Rectal smooth muscle tissue (tissue), 1 donor: ENCODE measurements around the gene RAB37.

Experiments
- H3K27ac ChIP-seq: one replicate; pipeline ENCODE4 v1.7.0; 2013; ENCODE audit warnings: low read depth, low read length, inconsistent platforms
- H3K27me3 ChIP-seq: one replicate; pipeline ENCODE4 v1.7.0; 2013; ENCODE audit warnings: low read length; ENCODE audit not compliant: control insufficient read depth, insufficient read depth
- H3K36me3 ChIP-seq: one replicate; pipeline ENCODE4 v1.7.0; 2013; ENCODE audit warnings: low read length; ENCODE audit not compliant: control insufficient read depth, insufficient read depth
- H3K4me1 ChIP-seq: one replicate; pipeline ENCODE4 v1.7.0; 2013; ENCODE audit warnings: low read length; ENCODE audit not compliant: control insufficient read depth, insufficient read depth
- H3K4me3 ChIP-seq: one replicate; pipeline ENCODE4 v1.7.0; 2013; ENCODE audit warnings: low read length
- H3K9ac ChIP-seq: one replicate; pipeline ENCODE4 v1.7.0; 2013; ENCODE audit warnings: low read length

Gene RAB37

GRCh38 chr17:74749279-74750038 lies 12.4 kb downstream of the RAB37 start:
- Histone ChIP-seq H3K9ac (peak overlapping the region; percentile 66), H3K36me3 (no peaks in the 10 kb centered on the region), H3K4me3 (peak overlapping the region; percentile 89), H3K27me3 (no peaks in the 10 kb centered on the region), H3K27ac (no peak overlapping the region), H3K4me1 (no peaks in the 10 kb centered on the region)

- no peaks in the 10 kb centered on the region for H3K27me3 ChIP-seq
- H3K27ac ChIP-seq = no peak overlapping the region
- no peaks in the 10 kb centered on the region for H3K4me1 ChIP-seq
- peak overlapping the region; percentile 89 for H3K4me3 ChIP-seq
- H3K9ac ChIP-seq = no peak overlapping the region
- H3K36me3 ChIP-seq = no peaks in the 10 kb centered on the region
These were observed 12.9 kb downstream of the RAB37 start for GRCh38 chr17:74750039-74750326.

GRCh38 chr17:74750327-74751069 lies 13.4 kb downstream of the RAB37 start:
- H3K4me3 ChIP-seq = peak overlapping the region; percentile 89
- no peak overlapping the region for H3K9ac ChIP-seq
- H3K27me3 ChIP-seq = no peaks in the 10 kb centered on the region
- H3K4me1 ChIP-seq = no peaks in the 10 kb centered on the region
- no peak overlapping the region for H3K27ac ChIP-seq
- H3K36me3 ChIP-seq = no peaks in the 10 kb centered on the region

GRCh38 chr17:74752415-74752814 lies 15.4 kb downstream of the RAB37 start:
- Histone ChIP-seq H3K36me3 (no peaks in the 10 kb centered on the region), H3K27ac (no peak overlapping the region), H3K9ac (no peak overlapping the region), H3K27me3 (no peaks in the 10 kb centered on the region), H3K4me3 (peak overlapping the region; percentile 33), H3K4me1 (no peaks in the 10 kb centered on the region)

GRCh38 chr17:74752822-74753401 lies 15.9 kb downstream of the RAB37 start:
- H3K27ac ChIP-seq = no peak overlapping the region

GRCh38 chr17:74754832-74755231 lies 17.8 kb downstream of the RAB37 start:
- Histone ChIP-seq H3K36me3 (no peaks in the 10 kb centered on the region), H3K9ac (no peak overlapping the region), H3K27ac (no peak overlapping the region), H3K27me3 (no peaks in the 10 kb centered on the region), H3K4me3 (no peak overlapping the region), H3K4me1 (no peaks in the 10 kb centered on the region)

More at GRCh38 chr17:74752822-74753401, 15.9 kb downstream of the RAB37 start:
- no peaks in the 10 kb centered on the region for H3K27me3 ChIP-seq
- H3K4me1 ChIP-seq = no peaks in the 10 kb centered on the region
- no peak overlapping the region for H3K4me3 ChIP-seq
- no peak overlapping the region for H3K9ac ChIP-seq
- H3K36me3 ChIP-seq = no peaks in the 10 kb centered on the region

GRCh38 chr17:74755533-74755932 lies 18.5 kb downstream of the RAB37 start:
- H3K9ac ChIP-seq = no peak overlapping the region
- no peaks in the 10 kb centered on the region for H3K4me1 ChIP-seq
- no peak overlapping the region for H3K4me3 ChIP-seq
- no peak overlapping the region for H3K27ac ChIP-seq
- no peaks in the 10 kb centered on the region for H3K36me3 ChIP-seq
- no peaks in the 10 kb centered on the region for H3K27me3 ChIP-seq

- H3K27ac ChIP-seq = no peak overlapping the region
- H3K9ac ChIP-seq = no peak overlapping the region
- H3K27me3 ChIP-seq = no peaks in the 10 kb centered on the region
- H3K4me3 ChIP-seq = no peak overlapping the region
- H3K4me1 ChIP-seq = no peaks in the 10 kb centered on the region
- no peaks in the 10 kb centered on the region for H3K36me3 ChIP-seq
These were observed 19.8 kb downstream of the RAB37 start for GRCh38 chr17:74756891-74757290.

GRCh38 chr17:74757502-74757901 lies 20.4 kb downstream of the RAB37 start:
- Histone ChIP-seq H3K27ac (no peak overlapping the region), H3K4me1 (no peaks in the 10 kb centered on the region), H3K27me3 (no peaks in the 10 kb centered on the region), H3K4me3 (no peak overlapping the region), H3K9ac (no peak overlapping the region), H3K36me3 (no peaks in the 10 kb centered on the region)

GRCh38 chr17:74757931-74758847 lies 21.1 kb downstream of the RAB37 start:
- Histone ChIP-seq H3K36me3 (no peaks in the 10 kb centered on the region), H3K4me3 (peak overlapping the region; percentile 21), H3K27me3 (no peaks in the 10 kb centered on the region), H3K27ac (no peak overlapping the region), H3K4me1 (no peaks in the 10 kb centered on the region), H3K9ac (no peak overlapping the region)

- H3K27me3 ChIP-seq = no peaks in the 10 kb centered on the region
- H3K9ac ChIP-seq = no peak overlapping the region
- H3K4me1 ChIP-seq = no peaks in the 10 kb centered on the region
- H3K36me3 ChIP-seq = no peaks in the 10 kb centered on the region
- H3K27ac ChIP-seq = no peak overlapping the region
- H3K4me3 ChIP-seq = peak overlapping the region; percentile 21
These were observed 21.8 kb downstream of the RAB37 start for GRCh38 chr17:74758848-74759168.

- no peaks in the 10 kb centered on the region for H3K27me3 ChIP-seq
- no peak overlapping the region for H3K9ac ChIP-seq
- no peaks in the 10 kb centered on the region for H3K4me1 ChIP-seq
- no peak overlapping the region for H3K27ac ChIP-seq
- H3K36me3 ChIP-seq = no peaks in the 10 kb centered on the region
- H3K4me3 ChIP-seq = no peak overlapping the region
These were observed 22.3 kb downstream of the RAB37 start for GRCh38 chr17:74759243-74759801.
